ENCODE measurements around the gene MVD. TPM values are rescaled to one million over a fixed set of nuclear protein-coding genes. Genes with fewer than 3 reads are reported as not detected.
"Not testable (repeated sequence)": the region's sequence is repeated elsewhere in the genome, so short reads cannot be mapped to it uniquely, and the experiment has no call there.

The MVD gene
- total RNA-seq, 3 donors from 2014 or later: 17.4 to 21.3 (median 19.0) TPM

DNA sequence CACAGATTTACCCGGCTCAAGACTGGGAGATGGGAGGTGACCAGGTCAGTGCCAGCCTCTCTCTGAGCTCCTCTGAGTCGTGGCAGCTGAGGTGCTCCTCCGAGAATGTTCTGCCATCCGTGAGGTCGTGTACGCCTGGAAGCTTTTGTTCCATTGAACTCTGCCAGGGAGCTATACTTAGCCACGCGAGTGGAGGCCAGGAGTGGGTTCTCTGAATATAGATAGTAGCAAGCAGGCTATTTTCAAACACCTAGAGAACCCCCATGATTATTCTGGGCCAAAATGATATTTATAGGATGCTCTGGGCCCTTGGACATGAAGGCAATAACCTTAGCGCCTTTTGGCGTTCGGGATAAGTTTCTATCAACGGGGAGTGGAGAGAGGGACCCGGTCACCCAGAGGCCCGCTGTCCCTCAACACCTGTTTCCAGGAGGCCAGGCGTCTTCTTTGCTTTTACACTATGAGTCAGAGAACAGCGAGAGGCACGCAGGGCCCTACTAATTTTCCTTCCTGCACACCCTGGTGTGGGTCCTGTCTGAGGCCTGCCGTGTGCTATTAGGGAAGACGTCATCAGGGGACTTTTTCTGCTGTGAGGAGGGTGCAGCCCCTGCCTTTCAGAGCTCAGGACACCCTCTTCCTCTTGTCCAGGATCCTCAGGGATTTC is 11.0 kb upstream of the MVD start:
- DNase-seq (ENCODE audit: low spot score in 2 of 2): no peak
- no peak overlapping the region for H3K27ac ChIP-seq
- peaks cover 4 to 20% of the 10 kb centered on the region in 2 donors for H3K27me3 ChIP-seq
- no peaks in the 10 kb centered on the region for H3K9me3 ChIP-seq
- TF ChIP-seq POLR2A (IDR thresholded peaks at IDR 0.05): no peak
- TF ChIP-seq CTCF (IDR thresholded peaks at IDR 0.05): no peak
- no peak for TF ChIP-seq POLR2AphosphoS5 (IDR thresholded peaks at IDR 0.05)
- no peaks in the 10 kb centered on the region for H3K4me1 ChIP-seq
- intact Hi-C loops (cut with DNase I; ENCODE audit: low total_unique reads): no loop called here
- no peak overlapping the region for H3K4me3 ChIP-seq
- H3K36me3 ChIP-seq: no peaks in the 10 kb centered on the region

- TF ChIP-seq POLR2A (IDR thresholded peaks at IDR 0.05) (no peak), CTCF (IDR thresholded peaks at IDR 0.05) (no peak), POLR2AphosphoS5 (IDR thresholded peaks at IDR 0.05) (no peak)
- no peak for DNase-seq (ENCODE audit: low spot score in 2 of 2)
- no peaks in the 10 kb centered on the region for H3K36me3 ChIP-seq
Observed at GRCh38 chr16:88672776-88673175, 9.9 kb upstream of the MVD start.

DNA sequence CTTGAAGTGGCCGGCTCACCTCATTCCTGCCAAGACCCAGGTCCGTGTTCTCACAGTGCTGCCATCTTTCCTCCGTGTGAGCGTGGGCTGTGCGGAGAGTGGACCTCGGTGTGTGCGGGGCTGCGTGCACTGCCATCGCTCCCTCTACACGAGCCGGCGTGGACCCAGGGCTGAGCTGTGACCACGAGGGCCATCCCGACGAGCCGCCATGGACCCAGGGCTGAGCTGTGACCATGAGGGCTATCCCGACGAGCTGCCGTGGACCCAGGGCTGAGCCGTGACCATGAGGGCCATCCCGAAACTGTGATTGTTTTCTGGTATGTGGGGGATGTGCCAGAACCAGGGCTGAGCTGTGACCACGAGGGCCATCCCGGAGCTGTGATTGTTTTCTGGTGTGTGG is 8.9 kb upstream of the MVD start:
- Histone ChIP-seq H3K27me3 (peaks cover 0 to 2% of the 10 kb centered on the region in 2 donors), H3K4me1 (no peaks in the 10 kb centered on the region), H3K27ac (no peak overlapping the region), H3K36me3 (no peaks in the 10 kb centered on the region), H3K9me3 (no peaks in the 10 kb centered on the region), H3K4me3 (no peak overlapping the region)
- intact Hi-C loops (cut with DNase I; ENCODE audit: low total_unique reads): no loop called here
- no peak for TF ChIP-seq POLR2AphosphoS5 (IDR thresholded peaks at IDR 0.05)
- no peak for TF ChIP-seq POLR2A (IDR thresholded peaks at IDR 0.05)
- no peak for TF ChIP-seq CTCF (IDR thresholded peaks at IDR 0.05)
- DNase-seq (ENCODE audit: low spot score in 2 of 2): no peak

More at GRCh38 chr16:88672776-88673175, 9.9 kb upstream of the MVD start:
- Histone ChIP-seq H3K27ac (no peak overlapping the region), H3K4me1 (no peaks in the 10 kb centered on the region), H3K27me3 (peaks cover 0 to 9% of the 10 kb centered on the region in 2 donors), H3K9me3 (no peaks in the 10 kb centered on the region), H3K4me3 (no peak overlapping the region)
- intact Hi-C loops (cut with DNase I; ENCODE audit: low total_unique reads): no loop called here

DNA sequence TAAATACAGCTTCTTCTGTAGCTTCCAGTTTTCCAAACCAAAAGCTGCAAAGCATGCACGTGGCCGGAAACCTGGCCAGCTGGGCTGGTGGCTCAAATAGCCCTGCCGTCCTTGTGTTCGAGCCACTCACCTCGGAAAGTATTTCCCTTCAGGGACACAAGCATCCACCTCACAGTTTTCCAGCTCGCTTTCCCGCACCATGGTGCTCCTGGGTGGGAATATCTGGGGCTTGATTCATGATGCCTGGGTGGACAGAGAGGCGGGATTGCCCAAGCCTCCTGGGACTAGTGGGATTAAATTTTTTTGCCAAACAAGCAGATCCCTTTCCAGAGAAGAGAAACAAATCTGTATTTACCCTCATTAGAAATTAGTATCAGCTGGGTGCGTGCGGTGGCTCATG is 7.1 kb upstream of the MVD start:
- TF ChIP-seq POLR2AphosphoS5 (IDR thresholded peaks at IDR 0.05): no peak
- no peak for TF ChIP-seq POLR2A (IDR thresholded peaks at IDR 0.05)
- TF ChIP-seq CTCF (IDR thresholded peaks at IDR 0.05): no peak
- Histone ChIP-seq H3K4me1 (no peaks in the 10 kb centered on the region), H3K27ac (no peak overlapping the region), H3K27me3 (no peaks in the 10 kb centered on the region), H3K4me3 (no peak overlapping the region), H3K9me3 (no peaks in the 10 kb centered on the region), H3K36me3 (no peaks in the 10 kb centered on the region)
- no peak for DNase-seq (ENCODE audit: low spot score in 2 of 2)
- intact Hi-C loops (cut with DNase I; ENCODE audit: low total_unique reads): no loop called here

DNA sequence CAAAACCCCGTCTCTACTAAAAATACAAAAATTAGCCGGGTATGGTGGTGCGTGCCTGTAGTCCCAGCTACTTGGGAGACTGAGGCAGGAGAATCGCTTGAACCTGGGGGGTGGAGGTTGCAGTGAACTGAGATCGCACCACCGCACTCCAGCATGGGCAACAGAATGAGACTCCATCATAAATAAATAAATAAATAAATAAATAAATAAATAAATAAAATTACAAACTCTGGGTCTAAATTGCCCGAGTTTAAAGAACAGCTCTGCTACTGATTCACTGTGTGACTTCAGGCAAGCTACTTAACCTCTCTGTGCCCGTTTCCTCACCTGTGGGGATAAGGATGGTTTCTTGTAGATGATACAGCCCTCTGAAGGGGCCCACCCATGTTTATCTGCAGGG is 6.6 kb upstream of the MVD start:
- H3K27ac ChIP-seq; DNase-seq (ENCODE audit: low spot score in 2 of 2); H3K4me3 ChIP-seq; H3K9me3 ChIP-seq; intact Hi-C loops (cut with DNase I; ENCODE audit: low total_unique reads); H3K4me1 ChIP-seq; H3K27me3 ChIP-seq; H3K36me3 ChIP-seq: not testable (repeated sequence)

DNA sequence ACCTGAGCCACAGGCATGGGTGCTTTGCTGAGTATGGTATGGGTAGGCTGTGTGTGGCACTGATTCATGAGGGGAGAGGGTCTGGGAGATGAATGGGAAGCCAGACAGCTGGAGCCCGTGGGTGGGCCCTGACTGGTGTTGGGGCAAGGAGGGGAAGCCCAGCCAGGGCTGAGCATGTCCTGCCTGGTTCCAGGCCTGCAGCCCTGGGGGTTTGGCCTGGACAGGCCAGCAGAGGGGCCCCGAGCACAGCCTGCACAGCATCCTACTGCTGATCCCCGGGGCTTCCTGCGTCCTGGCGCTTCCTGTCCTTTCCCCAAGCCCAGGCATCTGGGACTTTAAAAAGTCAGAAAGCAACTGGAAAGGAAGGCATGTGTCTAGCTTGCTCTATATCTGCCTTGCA is 4.6 kb upstream of the MVD start:
- Histone ChIP-seq H3K27me3 (no peaks in the 10 kb centered on the region), H3K9me3 (no peaks in the 10 kb centered on the region), H3K36me3 (no peaks in the 10 kb centered on the region), H3K4me3 (no peak overlapping the region), H3K27ac (no peak overlapping the region), H3K4me1 (no peaks in the 10 kb centered on the region)
- intact Hi-C loops (cut with DNase I; ENCODE audit: low total_unique reads): no loop called here
- TF ChIP-seq CTCF (IDR thresholded peaks at IDR 0.05) (no peak), POLR2A (IDR thresholded peaks at IDR 0.05) (no peak), POLR2AphosphoS5 (IDR thresholded peaks at IDR 0.05) (no peak)
- no peak for DNase-seq (ENCODE audit: low spot score in 2 of 2)

Measured in breast epithelium (tissue), 4 donors.